Pericardium fibroblast (primary cell): ENCODE data around the gene MYH4. TPM values are rescaled to one million over a fixed set of nuclear protein-coding genes. Genes with fewer than 3 reads are reported as not detected.

ENCODE experiments used
- total RNA-seq: library from RNA; depleted of rRNA; stranded (reverse); fragments of >200 nt; gene quantifications from 2 replicates; pipeline ENCODE4 v1.2.3, GENCODE V29; 2015

The MYH4 gene
- not detected in 2 replicates for total RNA-seq

GRCh38 chr17:10469459-10469858 is at the start of gene MYH4:
Gene MYH4 (minus strand): TSS chr17:10469559. CDS start chr17:10466745, 2,814 bp downstream.

GRCh38 chr17:10518271-10519037 is 49.1 kb upstream of the MYH4 start, which contains the start of gene MYH1:
Gene MYH1 (minus strand): TSS chr17:10518542. CDS start chr17:10516642, 1,900 bp downstream.

GRCh38 chr17:10421900-10422542 is 47.3 kb downstream of the MYH4 start, which contains the start of gene MYH8:
Gene MYH8 (minus strand): TSS chr17:10421950. CDS start chr17:10420227, 1,723 bp downstream.

Other genes starting within 250 kb of the MYH4 start
- gene MYH13, start 96.6 kb downstream of the MYH4 start, total RNA-seq: under 0.01 and 0.47 TPM in 2 replicates
- 4.1 TPM in 1 of 2 replicates, not detected in the other for gene MYH8, start 47.6 kb downstream of the MYH4 start, total RNA-seq
- 0.09 TPM in 1 of 2 replicates, not detected in the other for gene MYH1, start 49.0 kb upstream of the MYH4 start, total RNA-seq
- 3.5 TPM in 1 of 2 replicates, not detected in the other for gene MYH2, start 80.1 kb upstream of the MYH4 start, total RNA-seq
- 1.3 and 31.8 TPM in 2 replicates for gene MYH3, start 187.8 kb upstream of the MYH4 start, total RNA-seq
- gene SCO1, start 228.0 kb upstream of the MYH4 start, total RNA-seq: 22.9 and 25.4 TPM in 2 replicates
- 6.9 and 18.3 TPM in 2 replicates for gene ADPRM, start 228.0 kb upstream of the MYH4 start, total RNA-seq